Ovary (tissue), 3 donors: Measurements from ENCODE around the gene FHAD1.

ENCODE experiments used
- EP300 ChIP-seq: sonication (generic); formaldehyde crosslinking; IDR thresholded peaks from one replicate; pipeline ENCODE4 v1.6.1; 2017; ENCODE audit warnings: antibody characterized with exemption
- POLR2A ChIP-seq: fragments of 450-650 bp; IDR thresholded peaks from one replicate; pipeline ENCODE4 v1.6.1; 2017; ENCODE audit warnings: antibody characterized with exemption, mild to moderate bottlenecking, moderate library complexity
- TF ChIP-seq, protein P1 (sequence below), 3 donors: fragments of 450-650 bp in 2 of 3; fragments of 200-600 bp in 1 of 3; IDR thresholded peaks; one replicate each; pipeline versions ENCODE4 v1.5.1 to v1.8.0; 2016 to 2022; ENCODE audit warnings: antibody characterized with exemption in 3 of 3, mild to moderate bottlenecking in 1 of 3
- donor health status: DM: no; HTN: no; CAD: no.

- TF ChIP-seq, protein P1, sequence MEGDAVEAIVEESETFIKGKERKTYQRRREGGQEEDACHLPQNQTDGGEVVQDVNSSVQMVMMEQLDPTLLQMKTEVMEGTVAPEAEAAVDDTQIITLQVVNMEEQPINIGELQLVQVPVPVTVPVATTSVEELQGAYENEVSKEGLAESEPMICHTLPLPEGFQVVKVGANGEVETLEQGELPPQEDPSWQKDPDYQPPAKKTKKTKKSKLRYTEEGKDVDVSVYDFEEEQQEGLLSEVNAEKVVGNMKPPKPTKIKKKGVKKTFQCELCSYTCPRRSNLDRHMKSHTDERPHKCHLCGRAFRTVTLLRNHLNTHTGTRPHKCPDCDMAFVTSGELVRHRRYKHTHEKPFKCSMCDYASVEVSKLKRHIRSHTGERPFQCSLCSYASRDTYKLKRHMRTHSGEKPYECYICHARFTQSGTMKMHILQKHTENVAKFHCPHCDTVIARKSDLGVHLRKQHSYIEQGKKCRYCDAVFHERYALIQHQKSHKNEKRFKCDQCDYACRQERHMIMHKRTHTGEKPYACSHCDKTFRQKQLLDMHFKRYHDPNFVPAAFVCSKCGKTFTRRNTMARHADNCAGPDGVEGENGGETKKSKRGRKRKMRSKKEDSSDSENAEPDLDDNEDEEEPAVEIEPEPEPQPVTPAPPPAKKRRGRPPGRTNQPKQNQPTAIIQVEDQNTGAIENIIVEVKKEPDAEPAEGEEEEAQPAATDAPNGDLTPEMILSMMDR (IDR thresholded peaks at IDR 0.05): peak; percentile 43 to 69 (median 64)
- TF ChIP-seq EP300 (no peak), POLR2A (no peak)
These were observed 179.7 kb downstream of the FHAD1 start for GRCh38 chr1:15426492-15427279.
